GM12878 (cell line): ENCODE results near the gene MAPRE2. TPM values are rescaled to one million over a fixed set of nuclear protein-coding genes. Genes with fewer than 3 reads are reported as not detected.

Experiments used
- ATAC-seq: fragments of 200-7000 bp; cut with Tn5 transposase; 3 replicates; pipeline ENCODE4 v1.9.1; 2020; ENCODE audit warnings: mild to moderate bottlenecking, moderate library complexity
- BruUV-seq: library from RNA; stranded (reverse); fragments of 400-500 nt; replicated peaks from 2 replicates; lab custom pipeline; 2021; lab: Mats Ljungman, UMichigan
- CTCF ChIA-PET: fragments of 300-600 bp; sonication (Branson Sonifier 250); formaldehyde crosslinking; extraction: SDS; loops from one replicate; lab custom pipeline; 2021; ENCODE audit warnings: inconsistent platforms; lab: Yijun Ruan, JAX
- POLR2A ChIA-PET: fragments of 350-600 bp; formaldehyde crosslinking; extraction: SDS; loops from one replicate; lab custom pipeline; 2021; ENCODE audit warnings: inconsistent platforms; lab: Charles Lee
- RAD21 ChIA-PET: fragments of 300-600 bp; sonication (Branson Sonifier 250); formaldehyde crosslinking; loops from one replicate; lab custom pipeline; 2023; ENCODE audit warnings: antibody characterized with exemption; ENCODE audit not compliant: unreplicated experiment; lab: Charles Lee
- SMC1A ChIA-PET: fragments of 300-600 bp; sonication (Branson Sonifier 250); formaldehyde crosslinking; loops from one replicate; lab custom pipeline; 2023; ENCODE audit not compliant: unreplicated experiment, uncharacterized antibody; lab: Charles Lee
- DNase-seq: peaks from one replicate; pipeline ENCODE4 v3.0.0-alpha.2; 2011; ENCODE audit warnings: low read depth, low spot score
- FAIRE-seq: peaks from 3 replicates; lab custom pipeline; 2011; peaks lifted over from hg19 to GRCh38; lab: Jason Lieb, UNC
- H2AFZ ChIP-seq: 2 replicates; pipeline ENCODE4 v1.6.0; 2011; ENCODE audit warnings: low read depth, low read length, control low read depth; ENCODE audit not compliant: control insufficient read depth
- H3K27ac ChIP-seq: 2 replicates; pipeline ENCODE4 v1.5.1; 2011; ENCODE audit warnings: control low read depth; ENCODE audit not compliant: control insufficient read depth, insufficient read depth
- H3K27me3 ChIP-seq, 2 experiments: replicated peaks in 1 of 2; 2 replicates each; pipeline versions ENCODE4 v1.6.0 to v1.6.1; 2011; ENCODE audit warnings: low read length in 1 of 2; ENCODE audit not compliant: control insufficient read depth in 2 of 2, insufficient read depth in 2 of 2
- H3K36me3 ChIP-seq, 2 experiments: 2 replicates each; pipeline ENCODE4 v1.5.1; 2011; ENCODE audit warnings: low read length in 1 of 2; ENCODE audit not compliant: control insufficient read depth in 2 of 2, insufficient read depth in 2 of 2
- H3K4me1 ChIP-seq: 2 replicates; pipeline ENCODE4 v1.6.1; 2011; ENCODE audit warnings: mild to moderate bottlenecking, low read length, moderate library complexity, mixed read lengths; ENCODE audit not compliant: control insufficient read depth, insufficient read depth
- H3K4me2 ChIP-seq: 2 replicates; pipeline ENCODE4 v1.6.0; 2011; ENCODE audit warnings: control low read depth; ENCODE audit not compliant: control insufficient read depth, insufficient read depth
- H3K4me3 ChIP-seq: fragments of 200-600 bp; sonication (generic); 2 replicates; pipeline ENCODE4 v1.5.1; 2016
- H3K79me2 ChIP-seq: 2 replicates; pipeline ENCODE4 v1.6.0; 2011; ENCODE audit warnings: low read length; ENCODE audit not compliant: control insufficient read depth, insufficient read depth
- H3K9ac ChIP-seq: 2 replicates; pipeline ENCODE4 v1.8.0; 2011; ENCODE audit warnings: low read length, control low read depth, mixed read lengths; ENCODE audit not compliant: control insufficient read depth, insufficient read depth
- H3K9me3 ChIP-seq: replicated peaks from 3 replicates; pipeline ENCODE4 v1.5.1; 2011; ENCODE audit warnings: mild to moderate bottlenecking, low read length; ENCODE audit not compliant: control insufficient read depth, insufficient read depth
- H4K20me1 ChIP-seq: 2 replicates; pipeline ENCODE4 v1.6.0; 2011; ENCODE audit not compliant: control insufficient read depth, insufficient read depth
- ATF3 ChIP-seq: IDR thresholded peaks from 2 replicates; pipeline ENCODE4 v1.6.1; 2011; ENCODE audit warnings: low read depth, mild to moderate bottlenecking, low read length, moderate library complexity, borderline replicate concordance; ENCODE audit errors: extremely low read depth
- EED ChIP-seq: sonication (generic); IDR thresholded peaks from 2 replicates; pipeline ENCODE4 v1.6.1; 2016; ENCODE audit warnings: antibody characterized with exemption, low read depth
- EGR1 ChIP-seq, 2 experiments: IDR thresholded peaks; 1 replicate in 1 of 2; 2 replicates in 1 of 2; pipeline ENCODE4 v1.6.1; 2011 to 2012; ENCODE audit warnings: low read depth in 2 of 2, low read length in 2 of 2, borderline replicate concordance in 1 of 2, mild to moderate bottlenecking in 1 of 2, moderate library complexity in 1 of 2
- NRF1 ChIP-seq: conservative IDR thresholded peaks from 2 replicates; pipeline ENCODE4 v1.6.1; 2011; ENCODE audit warnings: mild to moderate bottlenecking, low read depth, low read length, improper control_type of control experiment
- POLR2A ChIP-seq: IDR thresholded peaks from 2 replicates; pipeline ENCODE4 v1.6.1; 2011; ENCODE audit warnings: low read depth, mild to moderate bottlenecking, low read length
- ZBTB33 ChIP-seq: fragments of 450-650 bp; IDR thresholded peaks from 2 replicates; pipeline ENCODE4 v1.6.1; 2017; ENCODE audit warnings: mild to moderate bottlenecking
- ZBTB40 ChIP-seq: fragments of 450-650 bp; IDR thresholded peaks from 2 replicates; pipeline ENCODE4 v1.6.1; 2016; ENCODE audit warnings: mild to moderate bottlenecking, moderate library complexity, borderline replicate concordance
- WGBS: methylation state at CpG from one replicate; pipeline ENCODE4 v1.1.6; 2016; ENCODE audit warnings: low lambda C conversion rate; ENCODE audit not compliant: insufficient replicate concordance, insufficient coverage; ENCODE audit errors: missing lambda C conversion rate; 5-methylcytosine and 5-hydroxymethylcytosine counted together
- in situ Hi-C: fragments of 300-500 bp; cut with MboI; formaldehyde crosslinking; loops from 9 replicates; pipeline ENCODE4 v1.14.3; 2018; ENCODE audit warnings: mixed read lengths
- intact Hi-C: fragments of 100-400 bp; cut with micrococcal nuclease; formaldehyde crosslinking; loops from one replicate; pipeline ENCODE4 v1.14.2; 2022; ENCODE audit not compliant: unreplicated experiment
- polyA plus RNA-seq, 11 experiments: library from polyadenylated mRNA; depleted of rRNA in 4 of 11; unstranded in 6 of 11; stranded (reverse) in 5 of 11; fragments of >200 nt; fragmentation: Nextera tagmentation in 4 of 11; fragmentation: Illumina TruSeq in 1 of 11; extraction: Ambion mirVana in 4 of 11; extraction: Trizol in 1 of 11; gene quantifications; 1 replicate in 1 of 11; 2 replicates in 10 of 11; pipeline versions ENCODE4 v1.2.1 to v1.2.3, GENCODE V29; 2011 to 2016; ENCODE audit warnings: inconsistent platforms in 2 of 11, missing spikeins in 2 of 11, low read depth in 1 of 11
- total RNA-seq, 4 experiments: library from RNA; depleted of rRNA in 3 of 4; stranded (reverse); fragments of >200 nt in 3 of 4; fragmentation: Illumina TruSeq in 1 of 4; extraction: Trizol in 1 of 4; gene quantifications; 2 replicates each; pipeline versions ENCODE4 v1.2.1 to v1.2.3, GENCODE V29; 2013 to 2021

The MAPRE2 gene
- total and polyA plus RNA-seq, 10 of the 15 experiments (the other 5 are each of a cell fraction or from before 2014, with no cell fraction given), result 11.0 to 50.6 (median 24.0) TPM

- no peak for FAIRE-seq
- no peaks in the 10 kb centered on the region for H3K4me1 ChIP-seq
- no peaks in the 10 kb centered on the region for H3K79me2 ChIP-seq
- no peak overlapping the region for H3K27ac ChIP-seq
- POLR2A ChIA-PET, result no interaction called here
- in situ Hi-C loops (no loop called here), intact Hi-C loops (no loop called here)
- DNase-seq, result no peak
- SMC1A ChIA-PET, result interaction anchor here (0.7 to 1.7 kb wide), 3 partner anchors 10 to 48 kb away, joined by 3 to 4 read pairs (median 3); partner anchors contain the start of gene MAPRE2
- no peak for ATAC-seq
- no peak overlapping the region for H3K4me2 ChIP-seq
- CTCF ChIA-PET, result interaction anchor here (0.8 kb wide), 1 partner anchor 30 kb away, joined by 3 read pairs; no protein-coding TSS in a partner anchor
- H3K27me3 ChIP-seq, result no peaks in the 10 kb centered on the region
- H2AFZ ChIP-seq, result no peak overlapping the region
- H3K36me3 ChIP-seq, result no peaks in the 10 kb centered on the region
- 98% methylated on average over 3 of the region's 3 CpGs for WGBS
- H4K20me1 ChIP-seq, result no peaks in the 10 kb centered on the region; the same call in 1 of the 2 replicates
- RAD21 ChIA-PET, result no interaction called here
- BruUV-seq, result no TSS peak
- TF ChIP-seq EGR1 (IDR thresholded peaks at IDR 0.05; ENCODE audit: borderline replicate concordance in 1 of 2, low read depth in 2 of 2, low read length in 2 of 2) (no peak), ATF3 (no peak), POLR2A (no peak), NRF1 (no peak)
- no peaks in the 10 kb centered on the region for H3K9me3 ChIP-seq
- H3K4me3 ChIP-seq, result no peak overlapping the region
- H3K9ac ChIP-seq, result no peak overlapping the region
Observed at GRCh38 chr18:35088921-35089320, 47.7 kb downstream of the MAPRE2 start.

GRCh38 chr18:35089382-35089781 is 48.2 kb downstream of the MAPRE2 start:
- H3K4me3 ChIP-seq, result no peak overlapping the region
- ChIA-PET POLR2A (no interaction called here), CTCF (no interaction called here), SMC1A (interaction anchor here (1.7 kb wide), 1 partner anchor 10 kb away, joined by 4 read pairs; no protein-coding TSS in a partner anchor), RAD21 (no interaction called here)
- H3K36me3 ChIP-seq, result no peaks in the 10 kb centered on the region
- DNase-seq, result no peak
- TF ChIP-seq ZBTB40 (no peak), ZBTB33 (no peak), ATF3 (no peak), EED (no peak)
- in situ Hi-C loops, result no loop called here
- H2AFZ ChIP-seq, result no peak overlapping the region
- H3K27me3 ChIP-seq, result no peaks in the 10 kb centered on the region
- H3K9ac ChIP-seq, result no peak overlapping the region
- no peaks in the 10 kb centered on the region for H3K79me2 ChIP-seq
- FAIRE-seq, result no peak
- H3K9me3 ChIP-seq, result no peaks in the 10 kb centered on the region
- H3K27ac ChIP-seq, result no peak overlapping the region
- 0% methylated on average over 1 of the region's 1 CpG for WGBS
- H4K20me1 ChIP-seq, result no peaks in the 10 kb centered on the region; the same call in 1 of the 2 replicates
- BruUV-seq, result no TSS peak
- H3K4me2 ChIP-seq, result no peak overlapping the region
- no peaks in the 10 kb centered on the region for H3K4me1 ChIP-seq
- ATAC-seq, result no peak
- intact Hi-C loops, result no loop called here
